ENCODE results near the gene HSD17B3. TPM values are rescaled to one million over a fixed set of nuclear protein-coding genes. Genes with fewer than 3 reads are reported as not detected.

The HSD17B3 gene
- total and polyA plus RNA-seq, 2 donors (not counting 1 experiment from before 2014, with no cell fraction given), result not detected

- no peak overlapping the region for H3K27ac Mint-ChIP-seq
- ChIA-PET CTCF (no interaction called here), POLR2A (no interaction called here)
- Histone ChIP-seq H4K20me1 (ENCODE audit: control insufficient read depth, insufficient read depth, low read length, poor library complexity, severe bottlenecking) (no peaks in the 10 kb centered on the region), H2AFZ (ENCODE audit: insufficient read depth, low read depth, low read length, poor library complexity, severe bottlenecking) (no peak overlapping the region), H3K9me3 (ENCODE audit: control extremely low read depth in 1 of 3, control insufficient read depth in 2 of 3, insufficient read depth in 1 of 3, low read length in 2 of 3) (peaks cover 0 to 19% (median 5%) of the 10 kb centered on the region in 3 donors), H3K4me1 (ENCODE audit: control insufficient read depth in 2 of 2, insufficient read depth in 2 of 2, low read length in 2 of 2) (no peaks in the 10 kb centered on the region), H3K36me3 (replicated peaks in 1 of 2; ENCODE audit: control extremely low read depth in 1 of 2, control insufficient read depth in 1 of 2, extremely low read depth in 1 of 2, insufficient read depth in 2 of 2, low read length in 1 of 2) (no peaks in the 10 kb centered on the region), H3K79me2 (ENCODE audit: control insufficient read depth, insufficient read depth, low read length) (no peaks in the 10 kb centered on the region), H3K9ac (ENCODE audit: low read length) (no peak overlapping the region), H3K4me3 (ENCODE audit: control extremely low read depth in 1 of 5, extremely low read depth in 1 of 5, insufficient read depth in 1 of 5, low read depth in 2 of 5, low read length in 4 of 5) (no peak overlapping the region), H3K27me3 (replicated peaks in 1 of 4; ENCODE audit: control extremely low read depth in 1 of 4, control insufficient read depth in 3 of 4, insufficient read depth in 4 of 4, low read length in 3 of 4) (no peaks in the 10 kb centered on the region), H3K4me2 (replicated peaks; ENCODE audit: low read depth, low read length, poor library complexity, severe bottlenecking) (no peak overlapping the region), H3K27ac (ENCODE audit: low read length in 2 of 2) (no peak overlapping the region)
- WGBS (ENCODE audit: insufficient coverage), result 58% methylated on average over 1 of the region's 5 CpGs
- intact Hi-C loops (cut with micrococcal nuclease), result no loop called here
- peaks cover 33% of the 10 kb centered on the region for H3K27me3 Mint-ChIP-seq
- peaks cover 3% of the 10 kb centered on the region for H3K9me3 Mint-ChIP-seq (ENCODE audit: insufficient read depth)
- H3K4me1 Mint-ChIP-seq, result no peaks in the 10 kb centered on the region
- ATAC-seq (ENCODE audit: low read depth) (no peak), DNase-seq (no peak)
- H3K4me3 Mint-ChIP-seq, result no peak overlapping the region
- no peak for TF ChIP-seq EZH2 (IDR thresholded peaks at IDR 0.05; ENCODE audit: borderline replicate concordance, insufficient read depth, low read depth, low read length, poor library complexity, severe bottlenecking)
- no peak for TF ChIP-seq CTCF (IDR thresholded peaks at IDR 0.05)
Measured at GRCh38 chr9:96188571-96188970, 113.4 kb downstream of the HSD17B3 start.

- no peaks in the 10 kb centered on the region for H4K20me1 ChIP-seq (ENCODE audit: control insufficient read depth, insufficient read depth, low read length, poor library complexity, severe bottlenecking)
- TF ChIP-seq CTCF (IDR thresholded peaks at IDR 0.05), result no peak
- no peak for TF ChIP-seq EZH2 (IDR thresholded peaks at IDR 0.05; ENCODE audit: borderline replicate concordance, insufficient read depth, low read depth, low read length, poor library complexity, severe bottlenecking)
- H3K27me3 Mint-ChIP-seq, result peaks cover 32% of the 10 kb centered on the region
- DNase-seq, result no peak
- peaks cover 0 to 5% (median 0%) of the 10 kb centered on the region in 4 experiments for H3K27me3 ChIP-seq (replicated peaks in 1 of 4; ENCODE audit: control extremely low read depth in 1 of 4, control insufficient read depth in 3 of 4, insufficient read depth in 4 of 4, low read length in 3 of 4)
- ChIA-PET POLR2A (no interaction called here), CTCF (no interaction called here)
- H3K27ac ChIP-seq (ENCODE audit: low read length in 2 of 2), result no peak overlapping the region
- no peak overlapping the region for H3K4me3 ChIP-seq (ENCODE audit: control extremely low read depth in 1 of 5, extremely low read depth in 1 of 5, insufficient read depth in 1 of 5, low read depth in 2 of 5, low read length in 4 of 5)
- H3K79me2 ChIP-seq (ENCODE audit: control insufficient read depth, insufficient read depth, low read length), result no peaks in the 10 kb centered on the region
- no peak overlapping the region for H2AFZ ChIP-seq (ENCODE audit: insufficient read depth, low read depth, low read length, poor library complexity, severe bottlenecking)
- H3K4me3 Mint-ChIP-seq, result no peak overlapping the region
- no peaks in the 10 kb centered on the region for H3K4me1 ChIP-seq (ENCODE audit: control insufficient read depth in 2 of 2, insufficient read depth in 2 of 2, low read length in 2 of 2)
- no peaks in the 10 kb centered on the region for H3K4me1 Mint-ChIP-seq
- H3K27ac Mint-ChIP-seq, result no peak overlapping the region
- intact Hi-C loops (cut with micrococcal nuclease), result no loop called here
- peaks cover 0 to 19% (median 5%) of the 10 kb centered on the region in 3 donors for H3K9me3 ChIP-seq (ENCODE audit: control extremely low read depth in 1 of 3, control insufficient read depth in 2 of 3, insufficient read depth in 1 of 3, low read length in 2 of 3)
- H3K9ac ChIP-seq (ENCODE audit: low read length), result no peak overlapping the region
- WGBS (ENCODE audit: insufficient coverage), result 89% methylated on average over 8 of the region's 12 CpGs
- no peaks in the 10 kb centered on the region for H3K36me3 ChIP-seq (replicated peaks in 1 of 2; ENCODE audit: control extremely low read depth in 1 of 2, control insufficient read depth in 1 of 2, extremely low read depth in 1 of 2, insufficient read depth in 2 of 2, low read length in 1 of 2)
- no peak for ATAC-seq (ENCODE audit: low read depth)
- H3K4me2 ChIP-seq (replicated peaks; ENCODE audit: low read depth, low read length, poor library complexity, severe bottlenecking), result no peak overlapping the region
- peaks cover 3% of the 10 kb centered on the region for H3K9me3 Mint-ChIP-seq (ENCODE audit: insufficient read depth)
Measured at GRCh38 chr9:96187151-96187555, 114.8 kb downstream of the HSD17B3 start.

Data from B cell (primary cell).